Measurements from ENCODE around the gene SLC6A13. TPM values are rescaled to one million over a fixed set of nuclear protein-coding genes. Genes with fewer than 3 reads are reported as not detected.

Gene SLC6A13
- total RNA-seq, 1 experiment from 2014 or later, result not detected

GRCh38 chr12:252636-253035 lies 10.0 kb downstream of the SLC6A13 start:
- peaks cover 8% of the 10 kb centered on the region in 2 experiments; a peak in 3 of 4 replicates for H3K4me1 Mint-ChIP-seq
- TF ChIP-seq, protein P1, sequence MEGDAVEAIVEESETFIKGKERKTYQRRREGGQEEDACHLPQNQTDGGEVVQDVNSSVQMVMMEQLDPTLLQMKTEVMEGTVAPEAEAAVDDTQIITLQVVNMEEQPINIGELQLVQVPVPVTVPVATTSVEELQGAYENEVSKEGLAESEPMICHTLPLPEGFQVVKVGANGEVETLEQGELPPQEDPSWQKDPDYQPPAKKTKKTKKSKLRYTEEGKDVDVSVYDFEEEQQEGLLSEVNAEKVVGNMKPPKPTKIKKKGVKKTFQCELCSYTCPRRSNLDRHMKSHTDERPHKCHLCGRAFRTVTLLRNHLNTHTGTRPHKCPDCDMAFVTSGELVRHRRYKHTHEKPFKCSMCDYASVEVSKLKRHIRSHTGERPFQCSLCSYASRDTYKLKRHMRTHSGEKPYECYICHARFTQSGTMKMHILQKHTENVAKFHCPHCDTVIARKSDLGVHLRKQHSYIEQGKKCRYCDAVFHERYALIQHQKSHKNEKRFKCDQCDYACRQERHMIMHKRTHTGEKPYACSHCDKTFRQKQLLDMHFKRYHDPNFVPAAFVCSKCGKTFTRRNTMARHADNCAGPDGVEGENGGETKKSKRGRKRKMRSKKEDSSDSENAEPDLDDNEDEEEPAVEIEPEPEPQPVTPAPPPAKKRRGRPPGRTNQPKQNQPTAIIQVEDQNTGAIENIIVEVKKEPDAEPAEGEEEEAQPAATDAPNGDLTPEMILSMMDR (conservative IDR thresholded peaks at IDR 0.05), result no peak

More at GRCh38 chr12:252636-253035, 10.0 kb downstream of the SLC6A13 start:
- DNase-seq, result no peak
- H3K56ac ChIP-seq (ENCODE audit: insufficient read length, low read depth, low read length), result no peak overlapping the region
- no peaks in the 10 kb centered on the region for H3K79me1 ChIP-seq (ENCODE audit: insufficient read depth, low read depth, low read length, poor library complexity, severe bottlenecking)
- no peaks in the 10 kb centered on the region; the same call in 1 of the 2 replicates for H3K4me1 ChIP-seq (ENCODE audit: insufficient read depth, low read length)
- H2BK20ac ChIP-seq (ENCODE audit: low read depth, low read length, poor library complexity, severe bottlenecking), result no peak overlapping the region
- H3K4me2 ChIP-seq (ENCODE audit: insufficient read depth, insufficient read length, low read length), result no peak overlapping the region
- H2BK15ac ChIP-seq (ENCODE audit: low read depth, low read length), result no peak overlapping the region
- Mint-ChIP-seq H3K36me3 (ENCODE audit: insufficient read depth in 1 of 3, low read depth in 3 of 3) (peaks cover 0 to 4% (median 0%) of the 10 kb centered on the region in 3 experiments; a peak in 1 of 7 replicates), H3K27ac (no peak overlapping the region), H3K9me3 (peaks cover 6 to 8% of the 10 kb centered on the region in 2 experiments; a peak in 4 of 5 replicates), H3K27me3 (ENCODE audit: low read depth) (peaks cover 32% of the 10 kb centered on the region), H3K4me3 (no peak overlapping the region)
- H4K8ac ChIP-seq (replicated peaks; ENCODE audit: insufficient read length, low read depth, low read length), result no peak overlapping the region
- no peaks in the 10 kb centered on the region for H3K79me2 ChIP-seq (ENCODE audit: insufficient read depth, low read length)
- H3K27ac ChIP-seq (ENCODE audit: insufficient read length, low read depth, low read length), result no peak overlapping the region
- no peaks in the 10 kb centered on the region for H3K27me3 ChIP-seq (ENCODE audit: insufficient read depth, low read length)
- H3K4ac ChIP-seq (ENCODE audit: low read depth, low read length), result no peak overlapping the region
- no peaks in the 10 kb centered on the region for H4K20me1 ChIP-seq (ENCODE audit: control insufficient read depth, insufficient read depth, insufficient read length)
- whole genome bisulfite sequencing (ENCODE audit: extremely low coverage, insufficient read length, low lambda C conversion rate), result no CpG with 5 or more reads among the region's 5 CpGs
- no peaks in the 10 kb centered on the region for H3K23me2 ChIP-seq (ENCODE audit: insufficient read length, low read depth, low read length, poor library complexity, severe bottlenecking)
- H2BK120ac ChIP-seq (ENCODE audit: low read depth, low read length, poor library complexity, severe bottlenecking), result no peak overlapping the region
- no peak overlapping the region for H2BK12ac ChIP-seq (ENCODE audit: insufficient read length, low read depth, low read length)
- no peak overlapping the region for H2AFZ ChIP-seq (ENCODE audit: low read length)
- H2AK5ac ChIP-seq (ENCODE audit: insufficient read length, low read length), result no peak overlapping the region
- no peak overlapping the region for H3K18ac ChIP-seq (ENCODE audit: insufficient read length, low read depth, low read length)
- no peak overlapping the region for H3K9ac ChIP-seq (ENCODE audit: extremely low read depth, insufficient read length, low read length)
- H2BK5ac ChIP-seq (ENCODE audit: insufficient read length, low read length), result no peak overlapping the region
- no peak overlapping the region for H3T11ph ChIP-seq (ENCODE audit: low read length)
- H3K14ac ChIP-seq (ENCODE audit: insufficient read depth, low read length), result no peak overlapping the region
- H3K9me3 ChIP-seq (ENCODE audit: control insufficient read depth, low read depth, low read length), result no peaks in the 10 kb centered on the region
- no peak overlapping the region for H4K91ac ChIP-seq (ENCODE audit: insufficient read length, low read depth, low read length)
- H3K23ac ChIP-seq (ENCODE audit: insufficient read length, low read depth, low read length), result no peak overlapping the region
- H4K5ac ChIP-seq (ENCODE audit: insufficient read length, low read depth, low read length), result no peak overlapping the region

Data from H9 (cell line).